GM12875 (cell line): ENCODE data around the gene NKAIN2.

Experiments used
- H3K4me3 ChIP-seq: one replicate; pipeline ENCODE4 v1.5.1; 2011; ENCODE audit warnings: low read depth, low read length, control low read depth
- CTCF ChIP-seq: IDR thresholded peaks from 2 replicates; pipeline ENCODE4 v1.5.1; 2011; ENCODE audit warnings: low read depth, mild to moderate bottlenecking, control low read depth, inconsistent platforms, low read length, moderate library complexity, borderline replicate concordance; ENCODE audit not compliant: insufficient read depth

Gene NKAIN2

GRCh38 chr6:123803504-123804013, at the start of gene NKAIN2:
Gene NKAIN2, plus strand, starts transcription at chr6:123803865.
- peak within 1 kb of the TSS; percentile 11 for H3K4me3 ChIP-seq

GRCh38 chr6:123759472-123759871, 44.2 kb upstream of the NKAIN2 start:
- no peak overlapping the region for H3K4me3 ChIP-seq
- TF ChIP-seq CTCF = no peak

More at GRCh38 chr6:123803504-123804013, at the start of gene NKAIN2:
- no peak for TF ChIP-seq CTCF

GRCh38 chr6:123763904-123764303, 39.8 kb upstream of the NKAIN2 start:
- H3K4me3 ChIP-seq = no peak overlapping the region
- no peak for TF ChIP-seq CTCF

- TF ChIP-seq CTCF = no peak
- H3K4me3 ChIP-seq = no peak overlapping the region
Observed at GRCh38 chr6:123764722-123765121, 38.9 kb upstream of the NKAIN2 start.

GRCh38 chr6:123768921-123769320, 34.7 kb upstream of the NKAIN2 start:
- TF ChIP-seq CTCF = no peak
- H3K4me3 ChIP-seq = no peak overlapping the region

GRCh38 chr6:123769431-123769830, 34.2 kb upstream of the NKAIN2 start:
- no peak overlapping the region for H3K4me3 ChIP-seq
- no peak for TF ChIP-seq CTCF

GRCh38 chr6:123770247-123770949, 33.3 kb upstream of the NKAIN2 start:
- no peak for TF ChIP-seq CTCF
- no peak overlapping the region for H3K4me3 ChIP-seq
